MM.1S (cell line): Measurements from ENCODE around the gene TMEM86A.

Experiments used
- EZH2 ChIP-seq: fragments of 300-600 bp; sonication (generic); optimal IDR thresholded peaks from 2 replicates; pipeline ENCODE3; 2017; ENCODE audit warnings: low read depth, mild to moderate bottlenecking, antibody characterized with exemption, low read length, mixed read lengths
- EZH2phosphoT487 ChIP-seq: fragments of 300-600 bp; sonication (generic); IDR thresholded peaks from 2 replicates; pipeline ENCODE4 v1.6.1; 2018; ENCODE audit warnings: antibody characterized with exemption, low read length
- TF ChIP-seq, protein P1 (sequence below): fragments of 300-600 bp; sonication (generic); IDR thresholded peaks from 2 replicates; pipeline ENCODE4 v1.5.1; 2016; ENCODE audit warnings: antibody characterized with exemption, low read length, mixed read lengths

DNA sequence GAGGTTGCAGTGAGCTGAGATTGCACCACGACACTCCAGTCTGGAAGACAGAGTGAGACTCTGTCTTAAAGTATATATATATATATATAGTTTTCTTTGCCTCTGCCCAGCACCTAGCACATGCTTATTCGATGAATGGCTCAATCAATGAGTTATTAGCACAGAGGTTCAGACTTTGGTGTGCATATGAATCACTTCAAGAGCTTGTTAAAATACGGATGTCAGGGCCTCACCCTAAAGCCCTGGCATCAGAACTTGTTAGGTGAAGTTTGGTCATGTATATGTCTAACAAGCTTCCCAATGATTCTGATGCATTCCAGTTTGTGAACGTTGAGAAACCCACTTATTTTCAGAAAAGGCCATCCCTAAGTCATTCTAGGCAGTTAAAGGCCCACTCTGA, 21.8 kb upstream of the TMEM86A start:
- TF ChIP-seq EZH2phosphoT487, result no peak
- TF ChIP-seq, protein P1, sequence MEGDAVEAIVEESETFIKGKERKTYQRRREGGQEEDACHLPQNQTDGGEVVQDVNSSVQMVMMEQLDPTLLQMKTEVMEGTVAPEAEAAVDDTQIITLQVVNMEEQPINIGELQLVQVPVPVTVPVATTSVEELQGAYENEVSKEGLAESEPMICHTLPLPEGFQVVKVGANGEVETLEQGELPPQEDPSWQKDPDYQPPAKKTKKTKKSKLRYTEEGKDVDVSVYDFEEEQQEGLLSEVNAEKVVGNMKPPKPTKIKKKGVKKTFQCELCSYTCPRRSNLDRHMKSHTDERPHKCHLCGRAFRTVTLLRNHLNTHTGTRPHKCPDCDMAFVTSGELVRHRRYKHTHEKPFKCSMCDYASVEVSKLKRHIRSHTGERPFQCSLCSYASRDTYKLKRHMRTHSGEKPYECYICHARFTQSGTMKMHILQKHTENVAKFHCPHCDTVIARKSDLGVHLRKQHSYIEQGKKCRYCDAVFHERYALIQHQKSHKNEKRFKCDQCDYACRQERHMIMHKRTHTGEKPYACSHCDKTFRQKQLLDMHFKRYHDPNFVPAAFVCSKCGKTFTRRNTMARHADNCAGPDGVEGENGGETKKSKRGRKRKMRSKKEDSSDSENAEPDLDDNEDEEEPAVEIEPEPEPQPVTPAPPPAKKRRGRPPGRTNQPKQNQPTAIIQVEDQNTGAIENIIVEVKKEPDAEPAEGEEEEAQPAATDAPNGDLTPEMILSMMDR, result no peak
- no peak for TF ChIP-seq EZH2
